ENCODE data around the gene ADPRHL1. TPM values are rescaled to one million over a fixed set of nuclear protein-coding genes. Genes with fewer than 3 reads are reported as not detected.
"Not testable (repeated sequence)": the region's sequence is repeated elsewhere in the genome, so short reads cannot be mapped to it uniquely, and the experiment has no call there.

Gene ADPRHL1
- total RNA-seq, 2 experiments from 2014 or later = 0.96 to 1.3 TPM

DNA sequence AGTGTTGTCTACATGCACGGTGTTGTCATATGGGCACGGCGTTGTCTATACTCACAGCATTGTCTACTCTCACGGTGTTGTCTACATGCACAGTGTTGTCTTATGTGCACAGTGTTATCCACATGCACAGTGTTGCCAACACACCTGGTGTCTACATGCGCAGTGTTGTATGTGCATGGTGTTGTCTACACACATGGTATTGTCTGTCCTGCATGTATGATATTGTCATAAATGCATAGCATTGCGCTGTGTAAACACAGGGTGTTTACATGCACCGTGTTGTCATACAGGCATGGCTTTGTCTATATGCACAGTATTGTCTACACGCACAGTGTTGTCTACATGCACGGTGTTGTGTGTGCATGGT, 6.8 kb downstream of the ADPRHL1 start:
- H3K9me3 Mint-ChIP-seq (ENCODE audit: low read depth) = no peaks in the 10 kb centered on the region

DNA sequence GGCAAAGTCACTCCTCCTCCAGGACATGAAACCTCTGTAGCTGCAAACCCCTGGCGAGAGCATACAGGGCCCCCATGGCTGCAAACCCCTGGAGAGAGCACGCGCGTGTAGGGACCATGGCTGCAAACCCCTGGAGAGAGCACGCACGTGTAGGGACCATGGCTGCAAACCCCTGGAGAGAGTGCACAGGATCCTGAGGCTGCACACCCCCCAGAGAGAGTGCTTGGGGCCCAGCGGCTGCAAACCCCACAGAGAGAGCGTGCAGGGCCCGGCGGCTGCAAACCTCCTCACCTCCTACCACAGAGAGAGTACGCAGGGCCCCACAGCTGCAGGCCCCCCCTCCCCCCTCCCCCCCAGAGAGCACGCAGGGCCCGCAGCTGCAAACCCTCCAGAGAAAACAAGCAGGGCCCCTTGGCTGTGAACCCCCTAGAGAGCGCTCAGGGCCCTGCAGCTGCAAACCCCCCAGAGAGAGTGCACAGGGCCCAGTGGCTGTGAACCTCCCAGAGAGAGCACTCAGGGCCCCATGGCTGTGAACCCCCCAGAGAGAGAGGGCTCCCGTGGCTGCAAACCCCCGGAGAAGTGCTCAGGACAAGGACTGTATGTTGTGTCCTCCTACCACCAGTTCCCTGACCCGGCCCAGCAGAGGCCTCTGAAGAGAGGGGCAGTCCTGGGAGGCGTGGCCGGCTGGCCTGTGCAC, 7.3 kb downstream of the ADPRHL1 start:
- no peaks in the 10 kb centered on the region for H3K9me3 Mint-ChIP-seq (ENCODE audit: low read depth)
- H3K4me3 Mint-ChIP-seq = no peak overlapping the region
- peak overlapping the region; percentile 28 for H3K27ac Mint-ChIP-seq
- H3K36me3 Mint-ChIP-seq = peaks cover 6% of the 10 kb centered on the region
- peak; percentile 5 for ATAC-seq
- no peaks in the 10 kb centered on the region for H3K27me3 Mint-ChIP-seq
- peaks cover 5% of the 10 kb centered on the region for H3K4me1 Mint-ChIP-seq
- no peak for DNase-seq
- CTCF ChIA-PET = interaction anchor here (0.7 to 1.0 kb wide), 2 partner anchors 53 to 415 kb away, joined by 3 read pairs; no protein-coding TSS in a partner anchor

More for the DNA sequence above, 6.8 kb downstream of the ADPRHL1 start:
- Mint-ChIP-seq H3K4me1 (peaks cover 5% of the 10 kb centered on the region), H3K27ac (no peak overlapping the region), H3K4me3 (no peak overlapping the region), H3K27me3 (no peaks in the 10 kb centered on the region), H3K36me3 (peaks cover 6% of the 10 kb centered on the region)
- CTCF ChIA-PET = no interaction called here
- ATAC-seq (no peak), DNase-seq (no peak)

GRCh38 chr13:113443991-113444390, 9.3 kb downstream of the ADPRHL1 start:
- Mint-ChIP-seq H3K27me3 (no peaks in the 10 kb centered on the region), H3K4me3 (no peak overlapping the region), H3K4me1 (peaks cover 5% of the 10 kb centered on the region), H3K36me3 (peaks cover 6% of the 10 kb centered on the region), H3K9me3 (ENCODE audit: low read depth) (no peaks in the 10 kb centered on the region), H3K27ac (no peak overlapping the region)
- no peak for ATAC-seq
- DNase-seq = no peak
- CTCF ChIA-PET = interaction anchor here (1.3 kb wide), 1 partner anchor 15 kb away, joined by 3 read pairs; no protein-coding TSS in a partner anchor

DNA sequence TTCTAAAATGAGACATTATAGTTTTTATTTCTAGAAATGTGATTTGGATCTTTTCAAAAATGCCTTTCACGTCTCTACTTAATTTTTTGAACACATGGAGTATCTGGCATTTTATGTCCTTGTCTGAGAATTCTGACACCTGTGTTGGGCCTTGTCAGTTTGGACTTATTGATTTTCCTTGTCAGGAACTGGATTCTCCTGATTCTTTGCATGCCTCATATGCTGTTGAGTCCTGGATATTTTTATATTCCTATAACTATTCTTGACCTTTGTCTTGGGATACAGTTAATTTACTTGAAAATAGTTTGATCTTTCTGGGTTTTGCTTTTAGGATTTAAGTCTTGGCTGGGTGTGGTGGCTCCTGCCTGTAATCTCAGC, 10.3 kb downstream of the ADPRHL1 start:
- DNase-seq (no peak), ATAC-seq (no peak)
- Mint-ChIP-seq H3K4me3 (no peak overlapping the region), H3K27ac (no peak overlapping the region), H3K27me3 (no peaks in the 10 kb centered on the region), H3K4me1 (peaks cover 5% of the 10 kb centered on the region), H3K9me3 (ENCODE audit: low read depth) (no peaks in the 10 kb centered on the region), H3K36me3 (peaks cover 4% of the 10 kb centered on the region)
- CTCF ChIA-PET = no interaction called here

- DNase-seq (no peak), ATAC-seq (no peak)
- no peak overlapping the region for H3K4me3 Mint-ChIP-seq
- H3K4me1 Mint-ChIP-seq = peaks cover 5% of the 10 kb centered on the region
- H3K27me3 Mint-ChIP-seq = no peaks in the 10 kb centered on the region
- no peak overlapping the region for H3K27ac Mint-ChIP-seq
- H3K36me3 Mint-ChIP-seq = peaks cover 3% of the 10 kb centered on the region
- H3K9me3 Mint-ChIP-seq (ENCODE audit: low read depth) = no peaks in the 10 kb centered on the region
- CTCF ChIA-PET = no interaction called here
Observed at GRCh38 chr13:113442354-113442984, 10.8 kb downstream of the ADPRHL1 start.

DNA sequence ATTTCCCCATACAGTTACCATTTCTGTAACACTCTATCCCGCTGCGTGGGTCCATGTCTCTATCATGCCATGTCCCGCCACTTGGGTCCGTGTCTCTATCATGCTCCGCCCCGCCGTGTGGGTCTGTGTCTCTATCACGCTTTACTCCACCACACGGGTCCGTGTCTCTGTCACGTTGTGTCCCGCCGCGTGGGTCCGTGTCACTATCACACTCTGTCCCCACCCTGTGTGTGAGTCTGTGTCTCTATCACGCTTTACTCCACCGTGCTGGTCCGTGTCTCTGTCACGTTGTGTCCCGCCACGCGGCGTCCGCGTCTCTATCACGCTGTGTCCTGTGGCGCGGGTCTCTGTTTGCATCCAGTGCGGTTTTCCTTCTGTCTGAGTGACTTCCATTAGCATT, 11.6 kb downstream of the ADPRHL1 start:
- no peak overlapping the region for H3K4me3 Mint-ChIP-seq
- no peaks in the 10 kb centered on the region for H3K9me3 Mint-ChIP-seq (ENCODE audit: low read depth)
- CTCF ChIA-PET = no interaction called here
- no peak overlapping the region for H3K27ac Mint-ChIP-seq
- no peaks in the 10 kb centered on the region for H3K36me3 Mint-ChIP-seq
- H3K4me1 Mint-ChIP-seq = peaks cover 5% of the 10 kb centered on the region
- ATAC-seq = no peak
- no peak for DNase-seq
- H3K27me3 Mint-ChIP-seq = no peaks in the 10 kb centered on the region

- H3K4me1 Mint-ChIP-seq = no peaks in the 10 kb centered on the region
- no peak for DNase-seq
- H3K4me3 Mint-ChIP-seq = no peak overlapping the region
- H3K27me3 Mint-ChIP-seq = no peaks in the 10 kb centered on the region
- ATAC-seq = peak; percentile 57
- CTCF ChIA-PET = no interaction called here
- H3K9me3 Mint-ChIP-seq (ENCODE audit: low read depth) = no peaks in the 10 kb centered on the region
- no peaks in the 10 kb centered on the region for H3K36me3 Mint-ChIP-seq
- no peak overlapping the region for H3K27ac Mint-ChIP-seq
Observed at GRCh38 chr13:113437408-113438010, 15.8 kb downstream of the ADPRHL1 start.

DNA sequence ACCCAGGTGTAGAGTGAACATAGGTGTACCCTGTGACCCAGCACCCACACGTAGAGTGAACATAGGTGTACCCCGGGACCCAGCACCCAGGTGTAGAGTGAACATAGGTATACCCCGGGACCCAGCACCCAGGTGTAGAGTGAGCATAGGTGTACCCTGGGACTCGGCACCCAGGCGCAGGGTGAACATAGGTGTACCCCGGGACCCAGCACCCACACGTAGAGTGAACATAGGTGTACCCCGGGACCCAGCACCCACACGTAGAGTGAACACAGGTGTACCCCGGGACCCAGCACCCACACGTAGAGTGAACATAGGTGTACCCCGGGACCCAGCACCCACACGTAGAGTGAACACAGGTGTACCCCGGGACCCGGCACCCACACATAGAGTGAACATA, 16.4 kb downstream of the ADPRHL1 start:
- ATAC-seq; H3K4me3 Mint-ChIP-seq; H3K27ac Mint-ChIP-seq; H3K4me1 Mint-ChIP-seq; H3K27me3 Mint-ChIP-seq; CTCF ChIA-PET; DNase-seq; H3K36me3 Mint-ChIP-seq; H3K9me3 Mint-ChIP-seq (ENCODE audit: low read depth): not testable (repeated sequence)

DNA sequence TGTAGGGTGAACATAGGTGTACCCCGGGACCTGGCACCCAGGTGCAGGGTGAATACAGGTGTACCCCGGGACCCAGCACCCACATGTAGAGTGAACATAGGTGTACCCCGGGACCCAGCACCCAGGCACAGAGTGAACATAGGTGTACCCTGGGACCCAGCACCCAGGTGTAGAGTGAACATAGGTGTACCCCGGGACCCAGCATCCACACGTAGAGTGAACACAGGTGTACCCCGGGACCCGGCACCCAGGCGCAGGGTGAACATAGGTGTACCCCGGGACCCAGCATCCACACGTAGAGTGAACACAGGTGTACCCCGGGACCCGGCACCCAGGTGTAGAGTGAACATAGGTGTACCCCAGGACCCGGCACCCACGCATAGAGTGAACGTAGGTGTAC, 17.4 kb downstream of the ADPRHL1 start:
- H3K4me1 Mint-ChIP-seq; H3K36me3 Mint-ChIP-seq; CTCF ChIA-PET; H3K27me3 Mint-ChIP-seq; H3K27ac Mint-ChIP-seq; DNase-seq; H3K9me3 Mint-ChIP-seq (ENCODE audit: low read depth); H3K4me3 Mint-ChIP-seq; ATAC-seq: not testable (repeated sequence)

DNA sequence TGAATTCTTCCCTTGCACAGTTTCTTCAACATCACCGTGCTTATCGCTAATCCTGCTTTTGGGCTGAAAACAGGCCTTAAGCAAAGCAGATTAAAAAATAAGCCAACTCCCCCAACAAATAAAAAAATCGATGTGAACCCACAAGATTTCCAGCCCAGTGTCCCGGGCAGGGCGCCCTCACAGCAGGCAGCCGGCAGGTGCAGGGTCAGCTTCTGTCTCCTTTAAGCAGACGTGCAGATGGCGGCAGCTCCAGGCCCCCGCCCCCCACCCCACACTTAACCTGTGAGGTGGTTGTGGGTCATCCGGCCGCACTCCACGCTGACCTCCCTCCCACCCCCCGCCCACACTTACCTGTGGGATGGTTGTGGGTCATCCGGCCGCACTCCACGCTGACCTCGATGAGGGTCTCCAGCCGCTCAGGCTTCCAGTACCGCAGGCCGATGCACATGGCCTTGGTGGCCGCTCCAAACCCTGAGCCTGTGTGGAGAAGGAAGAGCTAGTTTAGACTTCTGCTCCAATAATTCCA, 19.8 kb downstream of the ADPRHL1 start:
- CTCF ChIA-PET = no interaction called here
- Mint-ChIP-seq H3K4me3 (no peak overlapping the region), H3K36me3 (no peaks in the 10 kb centered on the region), H3K27me3 (no peaks in the 10 kb centered on the region), H3K9me3 (ENCODE audit: low read depth) (no peaks in the 10 kb centered on the region), H3K27ac (no peak overlapping the region), H3K4me1 (no peaks in the 10 kb centered on the region)
- DNase-seq (no peak), ATAC-seq (no peak)

DNA sequence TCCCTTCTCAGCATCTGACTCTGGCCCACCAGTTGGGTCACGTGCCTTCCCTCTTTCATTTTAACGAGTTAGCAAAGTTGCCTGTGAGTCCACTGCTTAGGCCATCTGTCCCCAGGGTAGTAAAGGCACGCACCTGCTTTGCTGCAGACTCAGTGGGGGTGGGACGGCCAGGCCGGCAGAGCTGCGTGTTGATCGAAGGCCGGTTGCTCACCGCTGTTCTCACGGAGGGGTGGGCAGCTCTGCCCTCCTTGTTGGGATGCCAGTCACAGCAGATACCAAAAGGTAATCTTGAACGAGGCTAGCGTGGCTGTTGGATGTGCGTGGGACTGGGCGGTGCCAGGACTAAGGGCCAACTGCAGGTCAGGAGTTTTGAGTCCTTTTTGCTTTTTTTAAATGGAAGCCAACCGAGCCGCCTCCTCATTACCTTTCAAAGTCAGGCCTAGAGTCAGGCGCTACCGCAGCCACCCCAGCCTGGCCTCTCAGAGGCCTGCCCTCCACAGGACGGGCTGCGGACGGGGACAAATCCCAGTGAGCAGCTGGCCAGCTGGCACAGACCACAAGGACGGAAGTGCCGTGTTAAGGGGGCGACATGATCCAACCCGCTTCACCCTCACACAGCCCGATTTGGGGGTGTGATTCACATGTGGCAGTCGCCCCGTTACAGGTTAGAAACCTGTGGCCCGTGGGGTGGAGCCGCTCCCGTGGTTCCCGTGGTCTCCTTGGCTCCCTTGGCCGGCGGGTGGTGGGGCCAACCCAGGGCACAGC, 20.6 kb downstream of the ADPRHL1 start:
- no peak for ATAC-seq
- Mint-ChIP-seq H3K27ac (no peak overlapping the region), H3K9me3 (ENCODE audit: low read depth) (no peaks in the 10 kb centered on the region), H3K36me3 (no peaks in the 10 kb centered on the region), H3K4me1 (no peaks in the 10 kb centered on the region), H3K4me3 (no peak overlapping the region), H3K27me3 (no peaks in the 10 kb centered on the region)
- DNase-seq = no peak
- CTCF ChIA-PET = no interaction called here

GRCh38 chr13:113431171-113431570, 22.1 kb downstream of the ADPRHL1 start:
- ATAC-seq = no peak
- no peak overlapping the region for H3K4me3 Mint-ChIP-seq

GRCh38 chr13:113430378-113431110, 22.7 kb downstream of the ADPRHL1 start:
- no peak for DNase-seq
- Mint-ChIP-seq H3K36me3 (no peaks in the 10 kb centered on the region), H3K27ac (no peak overlapping the region), H3K4me1 (no peaks in the 10 kb centered on the region), H3K4me3 (no peak overlapping the region), H3K9me3 (ENCODE audit: low read depth) (no peaks in the 10 kb centered on the region), H3K27me3 (no peaks in the 10 kb centered on the region)
- ATAC-seq = no peak
- CTCF ChIA-PET = interaction anchor here (0.7 kb wide), 1 partner anchor 10 kb away, joined by 3 read pairs; no protein-coding TSS in a partner anchor

More at GRCh38 chr13:113431171-113431570, 22.1 kb downstream of the ADPRHL1 start:
- no peak for DNase-seq
- Mint-ChIP-seq H3K4me1 (no peaks in the 10 kb centered on the region), H3K36me3 (no peaks in the 10 kb centered on the region), H3K9me3 (ENCODE audit: low read depth) (no peaks in the 10 kb centered on the region), H3K27ac (no peak overlapping the region), H3K27me3 (no peaks in the 10 kb centered on the region)
- CTCF ChIA-PET = no interaction called here

Measured in activated CD8-positive, alpha-beta memory T cell treated with anti-CD3 and anti-CD28 coated beads, Interleukin-2, amount 10 ng/mL, durations not matched to agents 7 days and 5 days (primary cell).